ENCODE measurements around the gene CC2D1A. TPM values are rescaled to one million over a fixed set of nuclear protein-coding genes. Genes with fewer than 3 reads are reported as not detected.
A peak's percentile ranks its signal among the peaks of the same experiment; 100 is the strongest.

CC2D1A gene
- total and polyA plus RNA-seq, 2 experiments from 2014 or later: 23.1 to 39.7 TPM

GRCh38 chr19:13906521-13906904 lies 512 bp downstream of the CC2D1A start:
- H3K36me3 ChIP-seq (ENCODE audit: insufficient read depth): no peaks in the 10 kb centered on the region
- 0 out of 2 replicates have a peak, but pooled peaks cover 5% of the 10 kb centered on the region for H3K4me1 ChIP-seq (ENCODE audit: insufficient read depth)
- Mint-ChIP-seq H3K27me3 (ENCODE audit: insufficient read depth, low read depth, poor library complexity) (peaks cover 25% of the 10 kb centered on the region), H3K27ac (no peak overlapping the region), H3K4me1 (peaks cover 5% of the 10 kb centered on the region; the same call in 2 of the 3 replicates), H3K4me3 (peak overlapping the region; percentile 83), H3K9me3 (peaks cover 4% of the 10 kb centered on the region; the same call in 2 of the 3 replicates), H3K36me3 (ENCODE audit: low read depth) (peaks cover 13% of the 10 kb centered on the region)
- peak overlapping the region; percentile 63; the same call in 1 of the 2 replicates for H2AFZ ChIP-seq
- H3F3A ChIP-seq (replicated peaks; ENCODE audit: low read depth): no peaks in the 10 kb centered on the region
- no peaks in the 10 kb centered on the region for H3K9me2 ChIP-seq (ENCODE audit: insufficient read depth)
- peaks cover 4% of the 10 kb centered on the region; the same call in 1 of the 2 replicates for H3K79me2 ChIP-seq (replicated peaks; ENCODE audit: insufficient read depth)
- H4K20me1 ChIP-seq (replicated peaks; ENCODE audit: insufficient read depth): no peaks in the 10 kb centered on the region
- DNase-seq (ENCODE audit: low spot score) (peak; percentile 43), ATAC-seq (peak; percentile 64)
- peak overlapping the region; percentile 88 for H3K4me2 ChIP-seq
- no peak overlapping the region for H3K27ac ChIP-seq (ENCODE audit: low read depth)
- peaks cover 10% of the 10 kb centered on the region; the same call in 1 of the 2 replicates for H3K27me3 ChIP-seq (ENCODE audit: insufficient read depth)
- peak overlapping the region; percentile 89 for H3K4me3 ChIP-seq
- TF ChIP-seq POLR2AphosphoS5 (IDR thresholded peaks at IDR 0.05; ENCODE audit: low read depth): no peak
- TF ChIP-seq EZH2phosphoT487 (IDR thresholded peaks at IDR 0.05; ENCODE audit: unreplicated experiment): no peak
- no peak for TF ChIP-seq CTCF (conservative IDR thresholded peaks at IDR 0.05; ENCODE audit: low read depth in 2 of 2)
- TF ChIP-seq STAT1 (IDR thresholded peaks at IDR 0.05; ENCODE audit: unreplicated experiment): no peak
- TF ChIP-seq, protein P1, sequence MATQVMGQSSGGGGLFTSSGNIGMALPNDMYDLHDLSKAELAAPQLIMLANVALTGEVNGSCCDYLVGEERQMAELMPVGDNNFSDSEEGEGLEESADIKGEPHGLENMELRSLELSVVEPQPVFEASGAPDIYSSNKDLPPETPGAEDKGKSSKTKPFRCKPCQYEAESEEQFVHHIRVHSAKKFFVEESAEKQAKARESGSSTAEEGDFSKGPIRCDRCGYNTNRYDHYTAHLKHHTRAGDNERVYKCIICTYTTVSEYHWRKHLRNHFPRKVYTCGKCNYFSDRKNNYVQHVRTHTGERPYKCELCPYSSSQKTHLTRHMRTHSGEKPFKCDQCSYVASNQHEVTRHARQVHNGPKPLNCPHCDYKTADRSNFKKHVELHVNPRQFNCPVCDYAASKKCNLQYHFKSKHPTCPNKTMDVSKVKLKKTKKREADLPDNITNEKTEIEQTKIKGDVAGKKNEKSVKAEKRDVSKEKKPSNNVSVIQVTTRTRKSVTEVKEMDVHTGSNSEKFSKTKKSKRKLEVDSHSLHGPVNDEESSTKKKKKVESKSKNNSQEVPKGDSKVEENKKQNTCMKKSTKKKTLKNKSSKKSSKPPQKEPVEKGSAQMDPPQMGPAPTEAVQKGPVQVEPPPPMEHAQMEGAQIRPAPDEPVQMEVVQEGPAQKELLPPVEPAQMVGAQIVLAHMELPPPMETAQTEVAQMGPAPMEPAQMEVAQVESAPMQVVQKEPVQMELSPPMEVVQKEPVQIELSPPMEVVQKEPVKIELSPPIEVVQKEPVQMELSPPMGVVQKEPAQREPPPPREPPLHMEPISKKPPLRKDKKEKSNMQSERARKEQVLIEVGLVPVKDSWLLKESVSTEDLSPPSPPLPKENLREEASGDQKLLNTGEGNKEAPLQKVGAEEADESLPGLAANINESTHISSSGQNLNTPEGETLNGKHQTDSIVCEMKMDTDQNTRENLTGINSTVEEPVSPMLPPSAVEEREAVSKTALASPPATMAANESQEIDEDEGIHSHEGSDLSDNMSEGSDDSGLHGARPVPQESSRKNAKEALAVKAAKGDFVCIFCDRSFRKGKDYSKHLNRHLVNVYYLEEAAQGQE (IDR thresholded peaks at IDR 0.05; ENCODE audit: unreplicated experiment): no peak
- TF ChIP-seq, protein P2, sequence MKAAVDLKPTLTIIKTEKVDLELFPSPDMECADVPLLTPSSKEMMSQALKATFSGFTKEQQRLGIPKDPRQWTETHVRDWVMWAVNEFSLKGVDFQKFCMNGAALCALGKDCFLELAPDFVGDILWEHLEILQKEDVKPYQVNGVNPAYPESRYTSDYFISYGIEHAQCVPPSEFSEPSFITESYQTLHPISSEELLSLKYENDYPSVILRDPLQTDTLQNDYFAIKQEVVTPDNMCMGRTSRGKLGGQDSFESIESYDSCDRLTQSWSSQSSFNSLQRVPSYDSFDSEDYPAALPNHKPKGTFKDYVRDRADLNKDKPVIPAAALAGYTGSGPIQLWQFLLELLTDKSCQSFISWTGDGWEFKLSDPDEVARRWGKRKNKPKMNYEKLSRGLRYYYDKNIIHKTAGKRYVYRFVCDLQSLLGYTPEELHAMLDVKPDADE (IDR thresholded peaks at IDR 0.05): no peak
- no peak for TF ChIP-seq CREB1 (CRISPR knock-in tag; IDR thresholded peaks at IDR 0.05; ENCODE audit: low read depth)
- TF ChIP-seq ZNF331 (CRISPR knock-in tag; IDR thresholded peaks at IDR 0.05; ENCODE audit: low read depth): no peak
- TF ChIP-seq NANOG (IDR thresholded peaks at IDR 0.05; ENCODE audit: borderline replicate concordance): no peak
- TF ChIP-seq ZNF114 (CRISPR knock-in tag; IDR thresholded peaks at IDR 0.05): no peak
- no peak for TF ChIP-seq JUNB (IDR thresholded peaks at IDR 0.05; ENCODE audit: unreplicated experiment)
- no peak for TF ChIP-seq EZH2 (IDR thresholded peaks at IDR 0.05; ENCODE audit: low read depth, unreplicated experiment)
